Lower lobe of right lung (tissue), 2 donors: ENCODE data around the gene MN1. TPM values are rescaled to one million over a fixed set of nuclear protein-coding genes. Genes with fewer than 3 reads are reported as not detected.
A peak's percentile ranks its signal among the peaks of the same experiment; 100 is the strongest.

Experiments used
- ATAC-seq, 2 donors: fragments of 200-7000 bp; cut with Tn5 transposase; one replicate each; pipeline ENCODE4 v1.9.1; 2020 to 2022; ENCODE audit warnings: mild to moderate bottlenecking in 2 of 2, moderate library complexity in 2 of 2
- DNase-seq: peaks from one replicate; pipeline ENCODE4 v3.0.0-alpha.2; 2020
- H3K27ac ChIP-seq: fragments of 200-600 bp; one replicate; pipeline ENCODE4 v1.8.0; 2022
- H3K27me3 ChIP-seq: fragments of 200-600 bp; one replicate; pipeline ENCODE4 v1.8.0; 2022; ENCODE audit warnings: low read depth
- H3K36me3 ChIP-seq: fragments of 200-600 bp; one replicate; pipeline ENCODE4 v1.8.0; 2022; ENCODE audit warnings: mild to moderate bottlenecking
- H3K4me1 ChIP-seq: fragments of 200-600 bp; one replicate; pipeline ENCODE4 v1.8.0; 2022
- H3K4me3 ChIP-seq: fragments of 200-600 bp; one replicate; pipeline ENCODE4 v1.8.0; 2022; ENCODE audit warnings: mild to moderate bottlenecking
- H3K9me3 ChIP-seq: fragments of 200-600 bp; one replicate; pipeline ENCODE4 v1.8.0; 2022
- CTCF ChIP-seq: fragments of 200-600 bp; IDR thresholded peaks from one replicate; pipeline ENCODE4 v1.8.0; 2022; ENCODE audit warnings: antibody characterized with exemption, mild to moderate bottlenecking
- intact Hi-C: fragments of 100-400 bp; cut with DNase I; formaldehyde crosslinking; loops from one replicate; pipeline ENCODE4 v1.11.0; 2022
- total RNA-seq: library from RNA; stranded (reverse); fragmentation: NEBNext Ultra II Directional; extraction: Animal tissue kit (Norgen Biotek cat#: 25700); gene quantifications from one replicate; pipeline ENCODE4 v1.2.1, GENCODE V29; 2021
- donor health status: DM: no; HTN: yes; CAD: no; lungs with severe emphysema.

MN1 gene
- total RNA-seq, 1 donor from 2014 or later: 6.5 TPM

GRCh38 chr22:27719036-27719347 is 82.6 kb downstream of the MN1 start:
- peaks cover 4% of the 10 kb centered on the region for H3K27me3 ChIP-seq
- H3K9me3 ChIP-seq: no peaks in the 10 kb centered on the region
- no peak for TF ChIP-seq CTCF
- H3K27ac ChIP-seq: peak overlapping the region; percentile 69
- intact Hi-C loops: no loop called here
- DNase-seq (no peak), ATAC-seq (no peak)
- peaks cover 15% of the 10 kb centered on the region for H3K4me1 ChIP-seq
- H3K36me3 ChIP-seq: no peaks in the 10 kb centered on the region
- no peak overlapping the region for H3K4me3 ChIP-seq

DNA sequence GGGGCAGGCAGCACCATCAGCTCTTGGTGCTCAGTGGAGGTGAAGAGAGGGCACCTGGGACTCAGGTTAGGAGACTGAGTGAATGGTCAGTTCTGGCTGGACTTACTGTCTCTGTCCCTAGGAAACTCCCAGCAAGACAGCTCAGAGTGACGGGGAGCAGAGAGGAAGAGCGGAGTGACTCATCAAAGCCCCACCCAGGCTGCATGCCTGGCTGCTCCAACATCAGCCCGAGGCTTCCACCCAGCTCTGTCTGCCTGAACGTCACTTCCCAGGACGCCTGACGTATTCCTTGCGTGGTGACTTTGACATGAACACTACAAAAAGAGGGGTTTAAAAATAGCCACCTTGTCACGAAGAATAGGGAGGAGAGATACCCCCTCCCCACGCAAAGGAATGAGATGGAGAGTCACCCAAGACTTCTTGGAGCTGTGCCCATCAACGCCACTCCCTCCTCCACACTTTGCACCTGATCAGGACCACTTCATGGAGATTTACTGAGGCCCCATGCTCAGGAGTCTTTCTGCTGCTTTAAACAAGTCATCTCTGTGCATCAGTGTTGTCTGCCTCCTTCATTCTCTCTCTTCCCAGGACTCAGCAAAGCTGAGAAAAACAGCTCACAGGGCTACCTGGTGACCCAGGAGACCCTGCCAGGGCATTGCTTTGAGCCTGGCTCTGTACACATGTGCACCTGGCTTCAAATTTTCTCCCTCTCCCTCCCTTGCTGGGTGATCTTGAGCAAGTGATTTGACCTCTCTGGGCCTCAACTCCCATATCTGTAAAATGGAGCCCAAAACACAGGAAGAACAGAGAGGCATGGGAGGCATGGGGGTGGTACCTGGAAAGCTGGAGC is 83.1 kb downstream of the MN1 start:
- H3K4me3 ChIP-seq: no peak overlapping the region
- ATAC-seq: peak; percentile 76 to 79
- no peaks in the 10 kb centered on the region for H3K9me3 ChIP-seq
- peaks cover 4% of the 10 kb centered on the region for H3K27me3 ChIP-seq
- peaks cover 15% of the 10 kb centered on the region for H3K4me1 ChIP-seq
- no peaks in the 10 kb centered on the region for H3K36me3 ChIP-seq
- peak overlapping the region; percentile 71 for H3K27ac ChIP-seq
- intact Hi-C loops: no loop called here
- DNase-seq: peak; percentile 52
- no peak for TF ChIP-seq CTCF

GRCh38 chr22:27717094-27717493 is 84.5 kb downstream of the MN1 start:
- H3K4me1 ChIP-seq: peaks cover 15% of the 10 kb centered on the region
- DNase-seq (no peak), ATAC-seq (no peak)
- no peaks in the 10 kb centered on the region for H3K9me3 ChIP-seq
- intact Hi-C loops: no loop called here
- no peaks in the 10 kb centered on the region for H3K36me3 ChIP-seq
- TF ChIP-seq CTCF: no peak
- no peak overlapping the region for H3K4me3 ChIP-seq
- H3K27me3 ChIP-seq: peaks cover 4% of the 10 kb centered on the region
- peak overlapping the region; percentile 71 for H3K27ac ChIP-seq

DNA sequence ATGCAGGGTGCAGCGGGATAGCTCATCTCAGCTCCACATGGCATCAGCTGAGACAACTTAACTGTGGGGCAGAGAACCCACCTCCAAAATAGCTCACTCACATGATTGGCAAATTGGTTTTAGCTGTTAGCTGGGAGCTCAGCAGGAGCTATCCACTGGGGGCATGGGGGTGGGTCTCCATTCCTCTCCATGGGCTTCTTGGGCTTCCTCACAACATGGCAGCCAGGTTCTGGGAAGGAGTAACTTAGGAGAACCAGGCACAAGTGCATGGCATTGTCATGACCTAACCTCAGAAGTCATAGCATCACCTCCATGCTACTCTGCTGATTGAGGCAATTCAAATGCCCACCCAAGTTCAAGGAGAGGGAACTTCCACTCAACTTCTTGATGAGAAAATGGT is 85.5 kb downstream of the MN1 start:
- no peak for TF ChIP-seq CTCF
- H3K9me3 ChIP-seq: no peaks in the 10 kb centered on the region
- intact Hi-C loops: no loop called here
- DNase-seq: no peak
- H3K27ac ChIP-seq: peak overlapping the region; percentile 49
- peaks cover 15% of the 10 kb centered on the region for H3K4me1 ChIP-seq
- H3K27me3 ChIP-seq: peaks cover 4% of the 10 kb centered on the region
- no peaks in the 10 kb centered on the region for H3K36me3 ChIP-seq
- no peak overlapping the region for H3K4me3 ChIP-seq
- no peak for ATAC-seq

DNA sequence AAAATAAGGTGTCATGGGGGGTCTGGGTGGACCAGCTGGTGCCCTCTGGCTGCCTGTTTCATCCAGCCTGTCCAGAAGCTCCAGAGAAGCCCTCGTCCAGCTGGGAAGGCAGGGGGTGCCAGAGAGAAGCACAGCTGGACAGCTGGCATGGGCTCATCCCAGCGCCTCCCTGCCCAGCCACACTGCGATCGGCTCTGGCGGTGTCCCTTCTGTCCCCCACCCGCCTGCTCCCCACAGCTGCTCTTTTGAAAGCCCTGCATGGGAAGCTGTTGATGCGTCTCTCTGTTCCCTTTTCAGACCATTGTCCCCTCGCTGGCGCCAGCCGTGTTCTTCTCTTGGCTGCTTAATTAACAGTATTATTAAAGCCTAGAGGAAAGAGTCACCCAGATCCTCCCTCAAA is 86.5 kb downstream of the MN1 start:
- Histone ChIP-seq H3K9me3 (no peaks in the 10 kb centered on the region), H3K4me1 (peaks cover 15% of the 10 kb centered on the region), H3K36me3 (no peaks in the 10 kb centered on the region), H3K27ac (peak overlapping the region; percentile 49), H3K4me3 (no peak overlapping the region), H3K27me3 (peaks cover 4% of the 10 kb centered on the region)
- ATAC-seq: no peak
- no peak for DNase-seq
- peak; percentile 49 for TF ChIP-seq CTCF
- intact Hi-C loops: no loop called here
